Endothelial cell of umbilical vein (primary cell): ENCODE measurements around the gene ULK4.

Experiments
- EZH2 ChIP-seq: IDR thresholded peaks from 2 replicates; pipeline ENCODE4 v1.6.1; 2012; ENCODE audit warnings: borderline replicate concordance, low read depth, mild to moderate bottlenecking, moderate library complexity, low read length, inconsistent platforms; ENCODE audit not compliant: severe bottlenecking
- POLR2A ChIP-seq: IDR thresholded peaks from 2 replicates; pipeline ENCODE4 v1.6.1; 2012; ENCODE audit warnings: low read depth, mild to moderate bottlenecking, control low read depth, low read length
- TF ChIP-seq, protein P1 (sequence below), 2 donors: IDR thresholded peaks; 1 replicate in 1 of 2; 2 replicates in 1 of 2; pipeline ENCODE4 v1.5.1; 2011; ENCODE audit warnings: low read length in 2 of 2, mild to moderate bottlenecking in 2 of 2, moderate library complexity in 2 of 2, control low read depth in 1 of 2, inconsistent platforms in 1 of 2, low read depth in 1 of 2; ENCODE audit not compliant: insufficient read depth in 1 of 2; ENCODE audit errors: extremely low read depth in 1 of 2

- TF ChIP-seq, protein P1, sequence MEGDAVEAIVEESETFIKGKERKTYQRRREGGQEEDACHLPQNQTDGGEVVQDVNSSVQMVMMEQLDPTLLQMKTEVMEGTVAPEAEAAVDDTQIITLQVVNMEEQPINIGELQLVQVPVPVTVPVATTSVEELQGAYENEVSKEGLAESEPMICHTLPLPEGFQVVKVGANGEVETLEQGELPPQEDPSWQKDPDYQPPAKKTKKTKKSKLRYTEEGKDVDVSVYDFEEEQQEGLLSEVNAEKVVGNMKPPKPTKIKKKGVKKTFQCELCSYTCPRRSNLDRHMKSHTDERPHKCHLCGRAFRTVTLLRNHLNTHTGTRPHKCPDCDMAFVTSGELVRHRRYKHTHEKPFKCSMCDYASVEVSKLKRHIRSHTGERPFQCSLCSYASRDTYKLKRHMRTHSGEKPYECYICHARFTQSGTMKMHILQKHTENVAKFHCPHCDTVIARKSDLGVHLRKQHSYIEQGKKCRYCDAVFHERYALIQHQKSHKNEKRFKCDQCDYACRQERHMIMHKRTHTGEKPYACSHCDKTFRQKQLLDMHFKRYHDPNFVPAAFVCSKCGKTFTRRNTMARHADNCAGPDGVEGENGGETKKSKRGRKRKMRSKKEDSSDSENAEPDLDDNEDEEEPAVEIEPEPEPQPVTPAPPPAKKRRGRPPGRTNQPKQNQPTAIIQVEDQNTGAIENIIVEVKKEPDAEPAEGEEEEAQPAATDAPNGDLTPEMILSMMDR (IDR thresholded peaks at IDR 0.05; ENCODE audit: extremely low read depth in 1 of 2, insufficient read depth in 1 of 2, low read depth in 1 of 2, low read length in 2 of 2) = no peak
- no peak for TF ChIP-seq POLR2A
- TF ChIP-seq EZH2 = no peak
These were observed 754.5 kb downstream of the ULK4 start for GRCh38 chr3:41207355-41207754.
